ENCODE results near the gene HCLS1. TPM values are rescaled to one million over a fixed set of nuclear protein-coding genes. Genes with fewer than 3 reads are reported as not detected.
"Not testable (repeated sequence)": the region's sequence is repeated elsewhere in the genome, so short reads cannot be mapped to it uniquely, and the experiment has no call there.

HCLS1 gene
- total RNA-seq, 1 donor from 2014 or later: 19.4 TPM

DNA sequence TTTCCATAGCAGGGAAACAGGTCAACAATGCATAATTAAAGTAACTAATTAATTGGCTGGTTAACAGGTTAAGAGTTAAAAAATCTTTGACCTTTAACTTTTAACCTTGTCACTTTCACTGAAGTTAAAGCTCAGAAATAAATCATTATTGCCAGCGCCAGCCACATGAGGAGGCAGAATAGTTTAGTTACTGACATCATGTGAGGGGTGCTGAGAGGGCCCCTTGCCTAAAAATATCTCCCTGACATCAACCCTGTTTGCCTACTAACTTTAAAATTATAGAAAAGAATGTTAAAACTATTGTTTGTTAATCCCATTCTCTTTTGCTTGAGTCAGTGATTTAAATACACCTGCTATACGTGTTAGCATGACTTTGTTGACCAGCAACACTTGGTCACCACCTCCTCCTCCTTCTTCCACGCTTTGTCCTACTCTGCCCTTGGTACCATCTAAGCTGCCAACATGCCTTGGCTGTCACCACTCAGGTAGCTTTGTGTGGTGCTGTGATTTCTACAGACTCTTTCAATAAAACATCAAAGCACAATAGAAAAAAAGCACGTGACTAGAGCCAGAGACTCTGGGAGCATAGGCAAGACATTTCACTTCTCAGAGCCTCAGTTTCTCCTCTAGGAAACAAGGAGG lies 64.8 kb downstream of the HCLS1 start:
- DNase-seq: no peak

DNA sequence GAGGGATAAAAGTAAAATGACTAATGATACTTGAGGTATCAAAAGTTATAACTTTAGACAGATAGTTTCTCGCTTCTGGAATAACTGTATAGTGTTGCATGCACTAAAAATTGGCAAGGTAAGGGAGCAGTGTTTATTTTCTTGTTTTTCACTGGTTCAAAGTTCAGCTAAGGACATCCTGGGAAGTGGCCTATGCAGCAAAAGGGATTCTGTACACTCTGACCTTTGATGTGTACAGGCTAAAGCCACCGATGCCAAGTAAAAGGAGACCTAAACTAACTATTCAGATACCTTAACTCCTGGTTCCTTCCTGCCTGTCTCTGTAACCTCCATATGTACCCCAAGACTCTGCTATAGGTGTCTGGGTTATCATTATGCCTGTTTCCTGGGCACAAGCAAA lies 65.9 kb downstream of the HCLS1 start:
- DNase-seq: no peak

DNA sequence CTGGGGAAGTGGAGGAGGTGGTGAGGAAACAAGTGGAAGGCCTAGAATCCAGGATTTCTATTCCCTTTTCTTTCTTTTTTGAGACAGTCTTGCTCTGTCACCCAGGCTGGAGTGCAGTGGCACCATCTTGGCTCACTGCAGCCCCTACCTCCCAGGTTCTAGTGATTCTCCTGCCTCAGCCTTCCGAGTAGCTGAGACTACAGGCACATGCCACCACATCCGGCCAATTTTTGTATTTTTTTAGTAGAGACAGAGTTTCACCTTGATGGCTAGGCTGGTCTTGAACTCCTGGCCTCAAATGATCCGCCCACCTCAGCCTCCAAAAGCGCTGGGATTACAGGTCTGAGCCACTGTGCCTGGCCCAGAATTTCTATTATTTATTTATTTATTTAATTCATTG lies 66.9 kb downstream of the HCLS1 start:
- DNase-seq: not testable (repeated sequence)

DNA sequence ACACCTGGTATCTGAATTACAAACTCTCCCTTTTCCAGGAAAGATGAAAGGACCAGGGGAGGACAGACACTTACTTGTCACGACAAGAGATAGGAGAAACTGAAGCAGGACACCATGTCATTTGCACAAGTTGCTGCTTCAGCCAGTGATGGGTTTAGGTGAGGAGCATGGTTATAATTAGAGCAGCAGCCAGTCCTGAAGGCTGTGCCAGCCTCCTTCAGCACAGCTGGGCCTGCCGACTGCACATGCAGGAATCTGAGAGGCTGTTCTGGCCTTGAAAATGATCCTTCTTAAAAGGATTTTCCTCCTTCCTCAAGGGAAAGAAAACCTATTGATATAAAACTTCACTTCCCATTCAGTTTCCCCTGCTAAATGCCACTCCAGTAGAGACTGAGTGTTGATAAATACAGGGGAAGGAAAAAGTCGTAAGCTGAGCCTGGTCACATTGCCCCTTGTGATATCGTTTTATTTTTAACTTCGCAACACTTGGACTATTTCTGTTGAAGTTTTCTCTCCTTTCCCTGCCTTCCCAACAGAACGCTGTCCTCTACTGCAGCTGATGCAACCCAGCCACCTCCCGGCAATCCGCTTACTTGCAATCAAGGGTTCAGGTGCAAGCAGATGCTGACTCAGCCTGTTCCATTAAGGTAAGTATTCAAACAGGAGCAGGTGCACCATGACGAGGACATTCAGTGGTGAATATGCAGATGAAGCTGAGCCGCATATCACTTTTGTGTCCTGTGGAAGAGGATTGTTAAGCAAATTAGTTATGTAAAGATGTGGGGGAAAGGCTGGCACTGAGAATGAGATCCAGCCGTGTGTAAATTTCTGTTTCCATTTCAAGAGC lies 67.6 kb downstream of the HCLS1 start, which contains the start of gene FBXO40:
Gene FBXO40, plus strand, starts transcription at position 524 of the 847 bp plus-strand sequence. CDS start 27,197 bp downstream, outside the sequence.
- no peak for DNase-seq

DNA sequence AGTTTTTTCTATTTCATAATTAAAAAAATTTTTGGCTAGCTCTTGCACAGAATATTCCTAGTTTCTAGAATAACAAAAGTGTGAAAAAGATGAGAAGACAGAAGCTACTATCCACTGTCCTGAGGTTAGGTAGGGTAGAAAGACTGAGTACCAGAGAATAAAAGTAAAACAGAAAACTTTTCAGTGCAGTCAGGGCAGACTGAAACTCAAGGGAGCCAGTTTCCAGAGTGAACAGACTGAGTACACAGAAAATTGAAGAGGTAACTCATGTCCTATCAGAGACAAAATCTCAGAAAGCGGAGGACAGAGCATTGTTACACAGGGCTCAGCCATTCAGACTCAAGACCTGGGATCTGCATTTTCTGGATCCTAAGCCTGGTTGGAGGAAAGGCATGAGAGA lies 76.3 kb downstream of the HCLS1 start:
- no peak for DNase-seq

DNA sequence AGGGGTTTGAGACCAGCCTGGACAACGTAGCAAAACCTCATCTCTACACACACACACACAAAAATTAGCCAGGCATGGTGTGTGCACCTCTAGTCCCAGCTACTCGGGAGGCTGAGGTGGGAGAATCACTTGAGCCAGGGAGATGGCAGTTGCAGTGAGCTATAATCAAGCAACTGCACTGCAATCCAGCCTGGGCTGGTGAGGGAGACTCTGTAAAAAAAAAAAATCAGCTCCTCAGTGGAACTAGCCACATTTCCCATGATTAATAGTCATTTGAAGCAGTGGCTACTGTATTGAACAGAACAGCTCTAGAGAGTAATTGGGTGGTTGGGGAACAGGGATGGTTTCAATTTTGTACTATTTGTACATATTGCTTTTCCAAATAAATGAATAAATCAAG lies 79.0 kb downstream of the HCLS1 start:
- no peak for DNase-seq

Other genes with a start within 250 kb of the HCLS1 start
- 3.9 and 8.1 TPM in 2 replicates for gene POLQ, start 114.9 kb downstream of the HCLS1 start, total RNA-seq
- not detected in 2 replicates for gene ARGFX, start 93.0 kb downstream of the HCLS1 start, total RNA-seq
- not detected in 2 replicates for gene FBXO40, start 67.5 kb downstream of the HCLS1 start, total RNA-seq
- 48.3 and 60.1 TPM in 2 replicates for gene GOLGB1, start 88.8 kb upstream of the HCLS1 start, total RNA-seq
- gene IQCB1, start 174.2 kb upstream of the HCLS1 start, total RNA-seq: 10.6 and 15.5 TPM in 2 replicates
- 0.93 and 1.5 TPM in 2 replicates for gene EAF2, start 174.3 kb upstream of the HCLS1 start, total RNA-seq
- gene SLC15A2, start 233.5 kb upstream of the HCLS1 start, total RNA-seq: 0.33 and 0.34 TPM in 2 replicates